Measurements from ENCODE around the gene TXNDC11.

- TF ChIP-seq CTCF (IDR thresholded peaks at IDR 0.05), result no peak
- no peak for TF ChIP-seq POLR2A (IDR thresholded peaks at IDR 0.05)
These were observed 34.2 kb downstream of the TXNDC11 start for GRCh38 chr16:11708421-11708820.

All from testis (tissue), 2 donors.